PC-3 (cell line): ENCODE measurements around the gene AJUBA. TPM values are rescaled to one million over a fixed set of nuclear protein-coding genes. Genes with fewer than 3 reads are reported as not detected.

ENCODE experiments used
- ATAC-seq: fragments of 200-7000 bp; cut with Tn5 transposase; 2 replicates; pipeline ENCODE4 v1.9.1; 2020; ENCODE audit warnings: mild to moderate bottlenecking, moderate library complexity
- BruUV-seq: library from RNA; stranded (reverse); fragments of 400-500 nt; replicated peaks from 2 replicates; lab custom pipeline; 2021; lab: Mats Ljungman, UMichigan
- CTCF ChIA-PET: fragments of 300-600 bp; sonication (Branson Sonifier 250); formaldehyde crosslinking; loops from one replicate; lab custom pipeline; 2022; ENCODE audit warnings: antibody characterized with exemption; lab: Charles Lee
- POLR2A ChIA-PET: fragments of 300-600 bp; sonication (Branson Sonifier 250); formaldehyde crosslinking; loops from one replicate; lab custom pipeline; 2022; ENCODE audit warnings: antibody characterized with exemption; ENCODE audit not compliant: unreplicated experiment; lab: Charles Lee
- DNase-seq: peaks from one replicate; pipeline ENCODE4 v3.0.0-alpha.2; 2015
- H2AFZ ChIP-seq: fragments of 300-600 bp; sonication (generic); 2 replicates; pipeline ENCODE4 v1.6.0; 2016; ENCODE audit warnings: antibody characterized with exemption, low read length
- H3F3A ChIP-seq: fragments of 300-600 bp; sonication (generic); one replicate; pipeline ENCODE4 v1.6.0; 2017; ENCODE audit warnings: antibody characterized with exemption, low read length, control low read depth, mild to moderate bottlenecking; ENCODE audit not compliant: unreplicated experiment
- H3K27ac ChIP-seq: fragments of 300-600 bp; sonication (generic); 2 replicates; pipeline ENCODE4 v1.5.1; 2016; ENCODE audit warnings: mild to moderate bottlenecking, low read length
- H3K27me3 ChIP-seq: fragments of 300-600 bp; sonication (generic); 2 replicates; pipeline ENCODE4 v1.6.1; 2016; ENCODE audit warnings: low read length, mixed read lengths
- H3K36me3 ChIP-seq: fragments of 300-600 bp; sonication (generic); 2 replicates; pipeline ENCODE4 v1.6.1; 2016; ENCODE audit warnings: low read depth, mixed run types, low read length, mixed read lengths
- H3K4me1 ChIP-seq: fragments of 300-600 bp; sonication (generic); 2 replicates; pipeline ENCODE4 v1.5.1; 2016; ENCODE audit warnings: low read length; ENCODE audit not compliant: insufficient read depth
- H3K4me2 ChIP-seq: fragments of 300-600 bp; sonication (generic); 2 replicates; pipeline ENCODE4 v1.6.0; 2016; ENCODE audit warnings: low read length
- H3K4me3 ChIP-seq: fragments of 300-600 bp; sonication (generic); 2 replicates; pipeline ENCODE4 v1.5.1; 2016; ENCODE audit warnings: mild to moderate bottlenecking, low read length, mixed read lengths
- H3K79me2 ChIP-seq: fragments of 300-600 bp; sonication (generic); 2 replicates; pipeline ENCODE4 v1.6.1; 2017; ENCODE audit warnings: low read length, mixed read lengths
- H3K9ac ChIP-seq: fragments of 300-600 bp; sonication (generic); 2 replicates; pipeline ENCODE4 v1.6.0; 2016; ENCODE audit warnings: mild to moderate bottlenecking, low read length
- H3K9me2 ChIP-seq: fragments of 300-600 bp; sonication (generic); replicated peaks from 2 replicates; pipeline ENCODE4 v1.6.1; 2016; ENCODE audit warnings: mixed run types, low read length, mixed read lengths
- H3K9me3 ChIP-seq: fragments of 300-600 bp; sonication (generic); 2 replicates; pipeline ENCODE4 v1.6.1; 2016; ENCODE audit warnings: low read length, mixed read lengths
- H4K20me1 ChIP-seq: fragments of 300-600 bp; sonication (generic); 2 replicates; pipeline ENCODE4 v1.6.1; 2016; ENCODE audit warnings: low read length, mixed read lengths
- EZH2 ChIP-seq: fragments of 300-600 bp; sonication (generic); IDR thresholded peaks from one replicate; pipeline ENCODE4 v1.6.1; 2017; ENCODE audit warnings: antibody characterized with exemption, mild to moderate bottlenecking, low read length; ENCODE audit not compliant: unreplicated experiment
- EZH2phosphoT487 ChIP-seq: fragments of 300-600 bp; sonication (generic); IDR thresholded peaks from 2 replicates; pipeline ENCODE4 v1.6.1; 2018; ENCODE audit warnings: mild to moderate bottlenecking, antibody characterized with exemption, low read length, borderline replicate concordance
- intact Hi-C: fragments of 100-400 bp; cut with micrococcal nuclease; formaldehyde crosslinking; loops from 2 replicates; pipeline ENCODE4 v1.9.0; 2023
- total RNA-seq: library from RNA; depleted of rRNA; stranded (reverse); fragments of >200 nt; gene quantifications from 2 replicates; pipeline ENCODE4 v1.2.3, GENCODE V29; 2014
- TF ChIP-seq, protein P1 (sequence below): fragments of 300-600 bp; sonication (generic); conservative IDR thresholded peaks from 2 replicates; pipeline ENCODE4 v1.5.1; 2017; ENCODE audit warnings: antibody characterized with exemption, low read depth, mild to moderate bottlenecking, low read length

The AJUBA gene
- total RNA-seq, 1 experiment from 2014 or later: 81.1 TPM

DNA sequence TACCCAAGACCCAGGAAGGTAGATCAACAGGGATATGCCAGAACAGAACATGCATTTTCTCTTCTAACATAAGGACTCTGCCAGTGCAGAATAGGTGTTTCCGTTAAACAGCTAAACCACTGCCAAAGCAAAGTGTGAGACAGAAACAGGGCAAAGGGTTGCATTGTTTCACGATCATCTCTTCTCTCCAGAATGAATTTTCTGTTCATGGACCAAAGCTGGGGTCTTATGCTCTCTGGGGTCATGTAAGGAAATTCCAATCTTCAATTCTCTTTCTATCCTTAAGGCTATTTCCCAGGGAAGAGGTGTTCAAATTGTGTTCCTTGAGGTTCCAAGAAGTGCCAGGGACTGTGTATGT is 41.4 kb upstream of the AJUBA start:
- BruUV-seq: no TSS peak

DNA sequence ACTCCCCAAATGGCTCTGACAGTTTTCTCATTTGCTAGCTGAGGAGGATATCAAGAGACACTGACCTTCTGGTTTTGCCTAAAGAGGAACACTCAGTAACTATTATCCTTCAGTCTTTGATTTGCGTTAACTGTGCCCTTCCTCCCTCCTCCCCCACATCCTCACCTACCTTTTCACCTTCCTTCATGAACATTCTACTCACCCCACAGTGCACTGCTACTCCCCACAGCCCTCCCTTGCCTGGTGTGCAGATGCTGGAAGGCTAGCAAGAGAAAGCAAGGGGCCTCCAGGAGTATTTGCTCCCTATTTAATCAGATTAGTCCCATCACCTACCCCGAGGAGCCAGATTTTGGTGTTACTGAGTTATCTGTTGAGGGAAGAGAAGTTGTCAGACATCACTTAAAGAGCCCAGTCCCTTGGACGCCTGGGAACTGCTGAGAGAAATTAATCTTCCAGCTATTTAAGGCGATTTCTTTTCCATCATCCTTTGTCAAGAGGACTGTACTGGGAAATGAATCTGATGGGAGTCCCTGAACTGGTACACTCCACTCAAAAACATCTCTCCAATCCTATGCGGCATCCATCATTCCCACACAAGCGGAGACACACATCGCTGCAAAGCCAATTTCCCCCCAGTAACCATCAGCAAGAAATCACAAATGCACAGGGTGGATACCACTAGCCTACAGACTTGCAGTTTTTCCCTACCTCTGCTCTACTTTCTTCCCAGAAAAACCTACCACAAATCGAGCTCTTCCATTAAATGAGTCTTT is 40.9 kb upstream of the AJUBA start:
- H4K20me1 ChIP-seq: 0 out of 2 replicates have a peak, but pooled peaks cover 6% of the 10 kb centered on the region
- TF ChIP-seq EZH2phosphoT487 (no peak), EZH2 (no peak)
- TF ChIP-seq, protein P1, sequence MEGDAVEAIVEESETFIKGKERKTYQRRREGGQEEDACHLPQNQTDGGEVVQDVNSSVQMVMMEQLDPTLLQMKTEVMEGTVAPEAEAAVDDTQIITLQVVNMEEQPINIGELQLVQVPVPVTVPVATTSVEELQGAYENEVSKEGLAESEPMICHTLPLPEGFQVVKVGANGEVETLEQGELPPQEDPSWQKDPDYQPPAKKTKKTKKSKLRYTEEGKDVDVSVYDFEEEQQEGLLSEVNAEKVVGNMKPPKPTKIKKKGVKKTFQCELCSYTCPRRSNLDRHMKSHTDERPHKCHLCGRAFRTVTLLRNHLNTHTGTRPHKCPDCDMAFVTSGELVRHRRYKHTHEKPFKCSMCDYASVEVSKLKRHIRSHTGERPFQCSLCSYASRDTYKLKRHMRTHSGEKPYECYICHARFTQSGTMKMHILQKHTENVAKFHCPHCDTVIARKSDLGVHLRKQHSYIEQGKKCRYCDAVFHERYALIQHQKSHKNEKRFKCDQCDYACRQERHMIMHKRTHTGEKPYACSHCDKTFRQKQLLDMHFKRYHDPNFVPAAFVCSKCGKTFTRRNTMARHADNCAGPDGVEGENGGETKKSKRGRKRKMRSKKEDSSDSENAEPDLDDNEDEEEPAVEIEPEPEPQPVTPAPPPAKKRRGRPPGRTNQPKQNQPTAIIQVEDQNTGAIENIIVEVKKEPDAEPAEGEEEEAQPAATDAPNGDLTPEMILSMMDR: no peak
- peaks cover 19% of the 10 kb centered on the region for H3K36me3 ChIP-seq
- H2AFZ ChIP-seq: no peak overlapping the region
- ATAC-seq (no peak), DNase-seq (no peak)
- no peak overlapping the region for H3K27ac ChIP-seq
- H3K9ac ChIP-seq: no peak overlapping the region
- ChIA-PET POLR2A (no interaction called here), CTCF (no interaction called here)
- peaks cover 5% of the 10 kb centered on the region; the same call in 1 of the 2 replicates for H3K79me2 ChIP-seq
- BruUV-seq: no TSS peak
- no peaks in the 10 kb centered on the region for H3K9me2 ChIP-seq
- no peak overlapping the region for H3K4me2 ChIP-seq
- H3K9me3 ChIP-seq: no peaks in the 10 kb centered on the region
- no peak overlapping the region for H3K4me3 ChIP-seq
- no peaks in the 10 kb centered on the region for H3K4me1 ChIP-seq
- H3K27me3 ChIP-seq: no peaks in the 10 kb centered on the region
- intact Hi-C loops: no loop called here
- H3F3A ChIP-seq: no peaks in the 10 kb centered on the region

More for the DNA sequence above, 41.4 kb upstream of the AJUBA start:
- H3K4me2 ChIP-seq: no peak overlapping the region
- H3K9me2 ChIP-seq: no peaks in the 10 kb centered on the region
- intact Hi-C loops: loop anchor here (2.0 kb wide), 1 partner anchor 29 kb away; no protein-coding TSS in a partner anchor
- no peaks in the 10 kb centered on the region for H3F3A ChIP-seq
- H3K4me1 ChIP-seq: no peaks in the 10 kb centered on the region
- H3K27me3 ChIP-seq: no peaks in the 10 kb centered on the region
- H2AFZ ChIP-seq: no peak overlapping the region
- peaks cover 23% of the 10 kb centered on the region for H3K36me3 ChIP-seq
- DNase-seq (no peak), ATAC-seq (no peak)
- POLR2A ChIA-PET: interaction anchor here (0.6 kb wide), 1 partner anchor 18 kb away, joined by 6 read pairs; the partner anchor contains the start of gene PSMB11
- H3K9ac ChIP-seq: no peak overlapping the region
- no peak overlapping the region for H3K4me3 ChIP-seq
- H4K20me1 ChIP-seq: 0 out of 2 replicates have a peak, but pooled peaks cover 6% of the 10 kb centered on the region
- H3K79me2 ChIP-seq: peaks cover 9% of the 10 kb centered on the region; the same call in 1 of the 2 replicates
- no peak overlapping the region for H3K27ac ChIP-seq
- CTCF ChIA-PET: no interaction called here
- no peak for TF ChIP-seq EZH2phosphoT487
- TF ChIP-seq, protein P1: no peak
- no peak for TF ChIP-seq EZH2
- H3K9me3 ChIP-seq: no peaks in the 10 kb centered on the region

DNA sequence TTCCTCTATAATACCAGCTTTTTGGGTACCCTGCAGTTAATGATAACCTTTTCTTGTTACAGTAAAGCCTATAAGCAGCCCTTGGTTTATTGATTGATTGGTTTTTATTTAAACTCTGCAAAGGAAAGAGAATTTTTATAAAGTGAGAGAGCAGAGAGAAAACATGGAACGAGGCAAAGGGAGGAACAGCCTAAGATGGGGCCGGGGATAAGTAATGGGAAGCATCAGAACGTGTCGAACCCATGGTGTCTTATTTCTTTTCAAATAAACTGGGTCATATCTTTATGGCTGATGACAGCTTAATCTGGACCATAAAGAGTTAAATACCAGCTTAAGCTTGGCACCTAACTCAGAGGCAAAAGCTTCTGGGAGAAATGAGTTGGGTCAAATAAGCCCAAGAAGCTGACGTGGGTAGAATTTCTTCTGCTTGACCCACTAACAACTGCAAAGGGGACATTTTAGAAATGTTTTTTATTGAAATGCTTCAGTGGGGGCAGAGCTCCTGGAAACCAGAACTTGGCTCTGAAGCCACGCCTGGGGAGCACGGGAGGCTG is 39.6 kb upstream of the AJUBA start:
- H3K27ac ChIP-seq: no peak overlapping the region
- no peaks in the 10 kb centered on the region for H3K27me3 ChIP-seq
- BruUV-seq: no TSS peak
- H3K4me2 ChIP-seq: no peak overlapping the region
- H3K79me2 ChIP-seq: no peaks in the 10 kb centered on the region
- H3F3A ChIP-seq: no peaks in the 10 kb centered on the region
- peaks cover 19% of the 10 kb centered on the region for H3K36me3 ChIP-seq
- H3K9me2 ChIP-seq: no peaks in the 10 kb centered on the region
- ChIA-PET POLR2A (interaction anchor here (0.7 kb wide), 1 partner anchor 155 kb away, joined by 5 read pairs; no protein-coding TSS in a partner anchor), CTCF (no interaction called here)
- DNase-seq: no peak
- ATAC-seq: no peak
- H3K9ac ChIP-seq: no peak overlapping the region
- no peak for TF ChIP-seq EZH2
- no peak for TF ChIP-seq EZH2phosphoT487
- TF ChIP-seq, protein P1: no peak
- H2AFZ ChIP-seq: no peak overlapping the region
- intact Hi-C loops: no loop called here
- 0 out of 2 replicates have a peak, but pooled peaks cover 6% of the 10 kb centered on the region for H4K20me1 ChIP-seq
- no peaks in the 10 kb centered on the region for H3K9me3 ChIP-seq
- H3K4me3 ChIP-seq: no peak overlapping the region
- no peaks in the 10 kb centered on the region for H3K4me1 ChIP-seq
